Fibroblast of pulmonary artery (primary cell): ENCODE data around the gene SELENOP.

Experiments
- DNase-seq: peaks from one replicate; pipeline ENCODE4 v3.0.0-alpha.2; 2010; ENCODE audit warnings: low read depth
- H3K4me3 ChIP-seq: replicated peaks from 2 replicates; pipeline ENCODE4 v1.5.1; 2011; ENCODE audit warnings: low read depth, mild to moderate bottlenecking, control low read depth, low read length, moderate library complexity
- CTCF ChIP-seq: IDR thresholded peaks from 2 replicates; pipeline ENCODE4 v1.5.1; 2011; ENCODE audit warnings: mild to moderate bottlenecking, control low read depth, low read length, inconsistent platforms; ENCODE audit errors: missing control alignments

Gene SELENOP

GRCh38 chr5:42772265-42772993 is 39.3 kb downstream of the SELENOP start:
- peak; percentile 7 for DNase-seq
- no peak overlapping the region for H3K4me3 ChIP-seq
- no peak for TF ChIP-seq CTCF

GRCh38 chr5:42770003-42770402 is 41.7 kb downstream of the SELENOP start:
- TF ChIP-seq CTCF: no peak
- no peak for DNase-seq
- no peak overlapping the region for H3K4me3 ChIP-seq

GRCh38 chr5:42768106-42768504 is 43.6 kb downstream of the SELENOP start:
- H3K4me3 ChIP-seq: no peak overlapping the region
- DNase-seq: no peak
- no peak for TF ChIP-seq CTCF

- peak; percentile 43 for TF ChIP-seq CTCF
- peak; percentile 61 for DNase-seq
- H3K4me3 ChIP-seq: no peak overlapping the region
Measured at GRCh38 chr5:42767491-42768105, 44.1 kb downstream of the SELENOP start.

- H3K4me3 ChIP-seq: no peak overlapping the region
- no peak for DNase-seq
- TF ChIP-seq CTCF: no peak
Measured at GRCh38 chr5:42761791-42762190, 49.9 kb downstream of the SELENOP start.

GRCh38 chr5:42760426-42760825 is 51.3 kb downstream of the SELENOP start:
- no peak for DNase-seq
- no peak overlapping the region for H3K4me3 ChIP-seq
- no peak for TF ChIP-seq CTCF

GRCh38 chr5:42759456-42759855 is 52.2 kb downstream of the SELENOP start:
- no peak overlapping the region for H3K4me3 ChIP-seq
- no peak for TF ChIP-seq CTCF
- DNase-seq: peak; percentile 38
